Large intestine (tissue), 3 donors: ENCODE measurements around the gene APLP2. TPM values are rescaled to one million over a fixed set of nuclear protein-coding genes. Genes with fewer than 3 reads are reported as not detected.
A peak's percentile ranks its signal among the peaks of the same experiment; 100 is the strongest.

Source experiments
- DNase-seq, 2 donors: peaks; one replicate each; pipeline versions ENCODE4 v3.0.0 to v3.0.0-alpha.2; 2013
- H3K27ac ChIP-seq: one replicate; pipeline ENCODE4 v1.5.1; 2013; ENCODE audit warnings: low read length
- H3K27me3 ChIP-seq: 2 replicates; pipeline ENCODE4 v1.6.1; 2013; ENCODE audit warnings: low read length; ENCODE audit not compliant: control insufficient read depth, insufficient read depth
- H3K36me3 ChIP-seq: 2 replicates; pipeline ENCODE4 v1.6.1; 2013; ENCODE audit warnings: low read length; ENCODE audit not compliant: control insufficient read depth, insufficient read depth
- H3K4me1 ChIP-seq: one replicate; pipeline ENCODE4 v1.6.1; 2013; ENCODE audit warnings: low read length; ENCODE audit not compliant: control insufficient read depth, insufficient read depth
- H3K4me3 ChIP-seq: one replicate; pipeline ENCODE4 v1.5.1; 2013; ENCODE audit warnings: low read length
- H3K9me3 ChIP-seq: one replicate; pipeline ENCODE4 v1.6.1; 2013; ENCODE audit warnings: mild to moderate bottlenecking, low read depth, low read length, moderate library complexity; ENCODE audit not compliant: control insufficient read depth
- WGBS: methylation state at CpG from one replicate; pipeline ENCODE4 v1.1.5; 2013; ENCODE audit warnings: low lambda C conversion rate; ENCODE audit not compliant: insufficient coverage; 5-methylcytosine and 5-hydroxymethylcytosine counted together
- polyA plus RNA-seq: library from polyadenylated mRNA; unstranded; fragments of 120-200 nt; gene quantifications from one replicate; pipeline ENCODE4 v1.2.1, GENCODE V29; 2013

The APLP2 gene
- polyA plus RNA-seq, 1 donor, result 403 TPM

GRCh38 chr11:130150790-130151189 lies 81.1 kb downstream of the APLP2 start:
- no peaks in the 10 kb centered on the region for H3K9me3 ChIP-seq
- no peak overlapping the region for H3K4me3 ChIP-seq
- H3K27ac ChIP-seq, result no peak overlapping the region
- H3K4me1 ChIP-seq, result peaks cover 36% of the 10 kb centered on the region
- DNase-seq, result no peak
- H3K36me3 ChIP-seq, result no peaks in the 10 kb centered on the region
- no peaks in the 10 kb centered on the region for H3K27me3 ChIP-seq
- no CpG with 5 or more reads among the region's 7 CpGs for WGBS

- 100% methylated on average over 1 of the region's 1 CpG for WGBS
Observed at GRCh38 chr11:130151196-130151595, 81.5 kb downstream of the APLP2 start.

GRCh38 chr11:130156108-130157022 lies 86.7 kb downstream of the APLP2 start:
- DNase-seq, result no peak
- H3K27ac ChIP-seq, result no peak overlapping the region

More at GRCh38 chr11:130151196-130151595, 81.5 kb downstream of the APLP2 start:
- no peaks in the 10 kb centered on the region for H3K27me3 ChIP-seq
- H3K4me3 ChIP-seq, result no peak overlapping the region
- no peaks in the 10 kb centered on the region for H3K9me3 ChIP-seq
- DNase-seq, result no peak
- H3K36me3 ChIP-seq, result no peaks in the 10 kb centered on the region
- no peak overlapping the region for H3K27ac ChIP-seq
- peaks cover 31% of the 10 kb centered on the region for H3K4me1 ChIP-seq

GRCh38 chr11:130157101-130157500 lies 87.4 kb downstream of the APLP2 start:
- no peak overlapping the region for H3K27ac ChIP-seq
- DNase-seq, result no peak
- peaks cover 14% of the 10 kb centered on the region for H3K27me3 ChIP-seq
- no peak overlapping the region for H3K4me3 ChIP-seq
- H3K36me3 ChIP-seq, result peaks cover under 1% of the 10 kb centered on the region
- peaks cover 10% of the 10 kb centered on the region for H3K4me1 ChIP-seq
- no peaks in the 10 kb centered on the region for H3K9me3 ChIP-seq
- WGBS, result 80% methylated on average over 1 of the region's 8 CpGs

More at GRCh38 chr11:130156108-130157022, 86.7 kb downstream of the APLP2 start:
- WGBS, result 82% methylated on average over 3 of the region's 11 CpGs
- peaks cover 6% of the 10 kb centered on the region for H3K4me1 ChIP-seq
- no peaks in the 10 kb centered on the region for H3K36me3 ChIP-seq
- H3K9me3 ChIP-seq, result no peaks in the 10 kb centered on the region
- peaks cover 14% of the 10 kb centered on the region for H3K27me3 ChIP-seq
- H3K4me3 ChIP-seq, result no peak overlapping the region

GRCh38 chr11:130157840-130158239 lies 88.1 kb downstream of the APLP2 start:
- Histone ChIP-seq H3K4me1 (peaks cover 17% of the 10 kb centered on the region), H3K9me3 (no peaks in the 10 kb centered on the region), H3K36me3 (peaks cover 4% of the 10 kb centered on the region), H3K27ac (no peak overlapping the region), H3K27me3 (peaks cover 14% of the 10 kb centered on the region), H3K4me3 (no peak overlapping the region)
- DNase-seq, result no peak
- no CpG with 5 or more reads among the region's 3 CpGs for whole genome bisulfite sequencing

- Histone ChIP-seq H3K36me3 (peaks cover 4% of the 10 kb centered on the region), H3K4me3 (peak overlapping the region; percentile 30), H3K27ac (peak overlapping the region; percentile 46), H3K4me1 (peaks cover 30% of the 10 kb centered on the region), H3K9me3 (no peaks in the 10 kb centered on the region), H3K27me3 (peaks cover 14% of the 10 kb centered on the region)
- no CpG with 5 or more reads among the region's 14 CpGs for WGBS
- DNase-seq, result no peak
Observed at GRCh38 chr11:130159139-130159538, 89.4 kb downstream of the APLP2 start.

- Histone ChIP-seq H3K27ac (peak within 1 kb of the TSS; percentile 94), H3K36me3 (peaks cover 5% of the 10 kb centered on the region), H3K27me3 (peaks cover 14% of the 10 kb centered on the region), H3K4me3 (peak within 1 kb of the TSS; percentile 81), H3K9me3 (no peaks in the 10 kb centered on the region), H3K4me1 (peaks cover 34% of the 10 kb centered on the region)
- WGBS, result no CpG with 5 or more reads among the region's 89 CpGs
- DNase-seq, result peak; percentile 82 to 91
Observed at GRCh38 chr11:130159657-130160497, 90.2 kb downstream of the APLP2 start, which contains the start of gene ST14. ST14 (plus strand) TSS chr11:130159782; CDS start chr11:130159980, 198 bp downstream.

- Histone ChIP-seq H3K36me3 (peaks cover 7% of the 10 kb centered on the region), H3K27ac (peak overlapping the region; percentile 94), H3K4me1 (peaks cover 41% of the 10 kb centered on the region), H3K4me3 (peak overlapping the region; percentile 81), H3K27me3 (peaks cover 14% of the 10 kb centered on the region), H3K9me3 (no peaks in the 10 kb centered on the region)
- DNase-seq, result peak in 1 of 2 donors; percentile 52
- no CpG with 5 or more reads among the region's 19 CpGs for WGBS
Observed at GRCh38 chr11:130160498-130161155, 90.9 kb downstream of the APLP2 start.

GRCh38 chr11:130161441-130162145 lies 91.9 kb downstream of the APLP2 start:
- peaks cover 51% of the 10 kb centered on the region for H3K4me1 ChIP-seq
- WGBS, result 40% methylated on average over 3 of the region's 11 CpGs
- peak overlapping the region; percentile 81 for H3K4me3 ChIP-seq

More at GRCh38 chr11:130161441-130162145, 91.9 kb downstream of the APLP2 start:
- Histone ChIP-seq H3K27me3 (peaks cover 14% of the 10 kb centered on the region), H3K36me3 (peaks cover 7% of the 10 kb centered on the region), H3K9me3 (no peaks in the 10 kb centered on the region), H3K27ac (peak overlapping the region; percentile 94)
- peak in 1 of 2 donors; percentile 35 for DNase-seq
